IMR-90 (cell line): ENCODE results near the gene PES1. TPM values are rescaled to one million over a fixed set of nuclear protein-coding genes. Genes with fewer than 3 reads are reported as not detected.
"Not testable (repeated sequence)": the region's sequence is repeated elsewhere in the genome, so short reads cannot be mapped to it uniquely, and the experiment has no call there.

ENCODE experiments used
- ATAC-seq: fragments of 200-7000 bp; cut with Tn5 transposase; 2 replicates; pipeline ENCODE4 v1.9.1; 2020; ENCODE audit warnings: low read depth, mild to moderate bottlenecking, moderate library complexity
- BruUV-seq: library from RNA; stranded (reverse); fragments of 400-500 nt; replicated peaks from 2 replicates; lab custom pipeline; 2021; lab: Mats Ljungman, UMichigan
- CTCF ChIA-PET: fragments of 300-600 bp; formaldehyde crosslinking; extraction: SDS; loops from one replicate; lab custom pipeline; 2021; ENCODE audit warnings: antibody characterized with exemption; lab: Yijun Ruan, JAX
- POLR2A ChIA-PET: fragments of 300-600 bp; sonication (Branson Sonifier 250); formaldehyde crosslinking; loops from one replicate; lab custom pipeline; 2022; ENCODE audit warnings: antibody characterized with exemption; ENCODE audit not compliant: unreplicated experiment; lab: Charles Lee
- DNase-seq: peaks from one replicate; pipeline ENCODE4 v3.0.0; 2013
- H2AFZ ChIP-seq: replicated peaks from 2 replicates; pipeline ENCODE3; 2013; ENCODE audit warnings: low read length, mild to moderate bottlenecking; ENCODE audit not compliant: poor library complexity
- H2AK5ac ChIP-seq: 2 replicates; pipeline ENCODE4 v1.6.1; 2013; ENCODE audit warnings: low read depth, low read length, inconsistent platforms
- H2AK9ac ChIP-seq: replicated peaks from 2 replicates; pipeline ENCODE3; 2013; ENCODE audit warnings: mild to moderate bottlenecking, low read depth, low read length, moderate library complexity; ENCODE audit not compliant: poor library complexity
- H2BK120ac ChIP-seq: 2 replicates; pipeline ENCODE4 v1.6.1; 2013; ENCODE audit warnings: low read depth, low read length, inconsistent platforms
- H2BK15ac ChIP-seq: 3 replicates; pipeline ENCODE4 v1.6.1; 2013; ENCODE audit warnings: low read depth, low read length, inconsistent platforms
- H2BK20ac ChIP-seq: 2 replicates; pipeline ENCODE4 v1.6.1; 2013; ENCODE audit warnings: low read depth, mild to moderate bottlenecking, inconsistent platforms, low read length, moderate library complexity
- H2BK5ac ChIP-seq: 2 replicates; pipeline ENCODE4 v1.6.1; 2013; ENCODE audit warnings: mild to moderate bottlenecking, low read depth, low read length, inconsistent platforms; ENCODE audit not compliant: poor library complexity, severe bottlenecking
- H3K14ac ChIP-seq: replicated peaks from 2 replicates; pipeline ENCODE4 v1.6.1; 2013; ENCODE audit warnings: low read depth, low read length, inconsistent platforms
- H3K18ac ChIP-seq: 2 replicates; pipeline ENCODE4 v1.6.1; 2013; ENCODE audit warnings: low read depth, low read length, control low read depth
- H3K23ac ChIP-seq: 2 replicates; pipeline ENCODE4 v1.6.1; 2013; ENCODE audit warnings: low read depth, low read length, inconsistent platforms
- H3K27ac ChIP-seq: 2 replicates; pipeline ENCODE4 v1.5.1; 2013; ENCODE audit warnings: mild to moderate bottlenecking, control low read depth, low read length; ENCODE audit not compliant: insufficient read depth
- H3K27me3 ChIP-seq: 2 replicates; pipeline ENCODE4 v1.6.1; 2013; ENCODE audit warnings: low read length; ENCODE audit not compliant: control insufficient read depth, insufficient read depth
- H3K36me3 ChIP-seq: 2 replicates; pipeline ENCODE4 v1.6.1; 2013; ENCODE audit warnings: low read length, mixed read lengths; ENCODE audit not compliant: control insufficient read depth, insufficient read depth
- H3K4ac ChIP-seq: 2 replicates; pipeline ENCODE4 v1.6.1; 2013; ENCODE audit warnings: low read depth, low read length, inconsistent platforms
- H3K4me1 ChIP-seq: 2 replicates; pipeline ENCODE4 v1.6.1; 2013; ENCODE audit warnings: low read length, mixed read lengths; ENCODE audit not compliant: control insufficient read depth, insufficient read depth
- H3K4me2 ChIP-seq: 2 replicates; pipeline ENCODE4 v1.6.1; 2013; ENCODE audit warnings: low read depth, mild to moderate bottlenecking, control low read depth, low read length, moderate library complexity
- H3K4me3 ChIP-seq: 2 replicates; pipeline ENCODE4 v1.5.1; 2013; ENCODE audit warnings: low read depth, mild to moderate bottlenecking, control low read depth, low read length, moderate library complexity; ENCODE audit not compliant: insufficient read depth
- H3K56ac ChIP-seq: 2 replicates; pipeline ENCODE4 v1.6.1; 2013; ENCODE audit warnings: low read length, inconsistent platforms; ENCODE audit not compliant: insufficient read depth; ENCODE audit errors: extremely low read depth
- H3K79me1 ChIP-seq, 2 experiments: 2 replicates each; pipeline ENCODE4 v1.6.1; 2013; ENCODE audit warnings: low read length in 2 of 2, inconsistent platforms in 1 of 2, low read depth in 1 of 2
- H3K9ac ChIP-seq: 2 replicates; pipeline ENCODE4 v1.6.1; 2013; ENCODE audit warnings: low read depth, low read length, control low read depth
- H3K9me1 ChIP-seq: 2 replicates; pipeline ENCODE4 v1.6.1; 2013; ENCODE audit warnings: low read length, inconsistent platforms; ENCODE audit not compliant: insufficient read depth
- H3K9me3 ChIP-seq: 2 replicates; pipeline ENCODE4 v1.6.1; 2013; ENCODE audit warnings: low read length; ENCODE audit not compliant: control insufficient read depth, insufficient read depth
- H4K20me1 ChIP-seq: 2 replicates; pipeline ENCODE4 v1.6.1; 2013; ENCODE audit warnings: low read length, inconsistent platforms; ENCODE audit not compliant: insufficient read depth
- H4K5ac ChIP-seq: 2 replicates; pipeline ENCODE4 v1.6.1; 2013; ENCODE audit warnings: mild to moderate bottlenecking, low read depth, low read length, control low read depth
- H4K8ac ChIP-seq, 2 experiments: 2 replicates each; pipeline ENCODE4 v1.6.1; 2013; ENCODE audit warnings: low read depth in 2 of 2, low read length in 2 of 2, control low read depth in 1 of 2, inconsistent platforms in 1 of 2
- H4K91ac ChIP-seq: 2 replicates; pipeline ENCODE4 v1.6.1; 2013; ENCODE audit warnings: low read depth, low read length, inconsistent platforms; ENCODE audit not compliant: insufficient read depth
- WGBS, 2 experiments: methylation state at CpG; one replicate each; pipeline versions ENCODE4 v1.1.5 to v1.1.7; 2013; ENCODE audit warnings: missing lambda C conversion rate in 2 of 2; ENCODE audit not compliant: insufficient read length in 1 of 2; ENCODE audit errors: extremely low coverage in 2 of 2; 5-methylcytosine and 5-hydroxymethylcytosine counted together
- dilution Hi-C: fragments of 300-500 bp; cut with HindIII; formaldehyde crosslinking; loops from one replicate; pipeline ENCODE4 v1.14.3; 2018; ENCODE audit warnings: low sequenced_read_pairs; ENCODE audit not compliant: unreplicated experiment
- in situ Hi-C: fragments of 300-500 bp; cut with MboI; formaldehyde crosslinking; loops from 3 replicates; pipeline ENCODE4 v1.14.3; 2019; ENCODE audit warnings: low sequenced_read_pairs, inconsistent platforms, mixed read lengths
- intact Hi-C: fragments of 100-400 bp; cut with micrococcal nuclease; formaldehyde crosslinking; loops from 2 replicates; pipeline ENCODE4 v1.10.0; 2022
- polyA plus RNA-seq, 3 experiments: library from polyadenylated mRNA; depleted of rRNA; stranded (reverse); fragments of >200 nt; gene quantifications; 2 replicates each; pipeline ENCODE4 v1.2.3, GENCODE V29; 2012; ENCODE audit warnings: low replicate concordance in 1 of 3
- total RNA-seq: library from RNA; depleted of rRNA; stranded (reverse); fragments of >200 nt; gene quantifications from 2 replicates; pipeline ENCODE4 v1.2.3, GENCODE V29; 2012

PES1 gene
- total and polyA plus RNA-seq, 2 of the 4 experiments (the other 2 are of a cell fraction): 120 to 142 TPM

DNA sequence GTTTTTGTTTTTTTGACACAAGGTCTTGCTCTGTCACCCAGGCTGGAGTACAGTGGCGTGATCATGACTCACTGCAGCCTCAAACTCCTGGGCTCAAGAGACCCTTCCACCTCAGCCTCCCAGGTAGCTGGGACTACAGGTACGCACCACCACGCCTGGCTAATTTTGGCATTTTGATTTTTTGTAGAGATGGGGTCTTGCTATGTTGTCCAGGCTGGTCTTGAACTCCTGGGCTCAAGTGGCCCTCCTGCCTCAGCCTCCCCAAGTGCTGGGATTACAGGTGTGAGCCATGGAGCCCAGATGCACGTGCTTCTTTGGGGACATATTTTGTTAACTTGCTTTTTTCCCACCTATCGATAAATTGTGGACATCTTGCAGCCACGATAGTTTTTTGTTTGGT lies 24.4 kb downstream of the PES1 start:
- H3K56ac ChIP-seq, H3K9me1 ChIP-seq, H2AFZ ChIP-seq, H3K79me1 ChIP-seq, POLR2A ChIA-PET, H3K9ac ChIP-seq, intact Hi-C loops, H4K20me1 ChIP-seq, H3K9me3 ChIP-seq, H3K27ac ChIP-seq, ATAC-seq, H2BK120ac ChIP-seq, H2BK20ac ChIP-seq, H4K8ac ChIP-seq, BruUV-seq, H3K4me2 ChIP-seq, DNase-seq, CTCF ChIA-PET, dilution Hi-C loops, H2AK5ac ChIP-seq, H2AK9ac ChIP-seq, H3K36me3 ChIP-seq, H4K91ac ChIP-seq, H3K23ac ChIP-seq, in situ Hi-C loops, H3K4me1 ChIP-seq, H4K5ac ChIP-seq, H2BK5ac ChIP-seq, H3K14ac ChIP-seq, H3K4ac ChIP-seq, H3K4me3 ChIP-seq, H3K18ac ChIP-seq, H2BK15ac ChIP-seq: not testable (repeated sequence)
- H3K27me3 ChIP-seq: peaks cover 53% of the 10 kb centered on the region
- WGBS, 2 experiments: 100% methylated on average over 1 of the region's 6 CpGs; no CpG with 5 or more reads in 1 of the 2 experiments
